HG02973 (cell line): Measurements from ENCODE around the gene CNR2.
"Not testable (repeated sequence)": the region's sequence is repeated elsewhere in the genome, so short reads cannot be mapped to it uniquely, and the experiment has no call there.

Experiments
- ATAC-seq: cut with Tn5 transposase; IDR thresholded peaks from one replicate; pipeline ENCODE4 v1.9.1; 2021; ENCODE audit warnings: moderate library complexity; ENCODE audit not compliant: unreplicated experiment

Gene CNR2

DNA sequence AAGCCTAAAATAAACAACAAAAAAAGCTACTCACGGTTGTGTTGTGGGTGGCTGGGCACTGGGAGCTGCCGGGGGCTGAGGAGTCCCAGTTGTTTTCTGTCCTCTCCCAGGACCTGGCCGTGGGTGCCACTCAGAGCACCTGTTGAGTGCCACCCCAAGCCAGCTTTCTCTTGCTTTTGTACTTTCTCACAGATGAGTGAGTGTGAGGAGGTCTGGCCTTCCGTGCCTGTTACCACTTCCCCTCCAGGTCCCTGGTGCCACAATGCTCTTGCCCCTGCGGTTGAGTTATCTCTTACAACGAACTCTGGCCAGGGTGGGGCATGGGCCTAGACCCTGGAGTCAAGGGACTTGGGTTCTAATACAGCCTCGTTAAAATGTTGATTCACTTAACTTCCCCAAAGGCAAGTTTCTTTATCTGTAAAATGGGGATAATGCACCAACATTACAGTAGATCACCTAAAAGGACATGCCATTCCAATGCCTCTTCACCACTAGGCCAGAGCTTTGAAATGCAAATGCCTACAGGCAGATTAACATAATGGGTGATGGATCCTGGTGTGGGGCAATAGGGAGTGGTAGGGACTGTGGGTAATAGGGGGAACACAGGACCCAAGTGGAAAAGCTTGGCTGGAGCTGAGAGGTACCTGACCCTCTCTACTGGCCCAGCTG, at the start of gene CNR2:
Gene CNR2 (minus strand): TSS at position 151 of the 669 bp plus-strand sequence. CDS start 37,745 bp downstream, outside the sequence.
- ATAC-seq, result no peak

DNA sequence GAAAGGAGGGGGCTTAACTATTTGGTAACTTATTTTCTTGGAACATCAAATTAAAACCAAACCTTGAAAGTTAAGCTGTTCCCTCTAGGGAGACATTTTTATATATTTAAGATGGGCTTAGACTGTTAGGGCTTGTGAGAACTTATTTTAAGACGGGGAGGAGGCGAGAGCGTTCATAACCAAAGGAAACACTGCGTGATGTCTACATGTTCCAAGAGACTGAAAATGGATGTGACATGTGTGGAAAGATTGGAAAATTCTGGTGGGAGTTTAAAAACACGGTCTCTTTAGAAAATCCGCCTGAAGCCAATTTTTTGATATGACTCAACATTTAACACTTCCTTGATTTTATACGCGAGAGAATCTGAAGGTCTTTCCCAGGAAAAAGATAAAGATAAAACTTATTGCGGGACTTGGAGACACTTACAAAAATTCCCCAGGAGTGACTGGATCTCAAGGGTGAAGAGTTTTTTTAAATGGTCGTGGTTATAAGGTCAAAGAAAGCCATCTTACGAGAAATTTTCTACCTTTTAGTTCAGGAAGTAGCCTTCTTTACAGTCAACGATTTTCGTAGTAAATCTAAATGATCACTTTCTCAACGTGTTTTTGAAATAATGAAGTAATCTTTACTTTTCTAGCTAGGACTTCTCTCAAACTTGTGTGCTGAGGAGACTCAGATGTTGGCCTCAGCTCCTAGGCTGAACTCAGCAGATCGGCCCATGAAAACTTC, 47.3 kb upstream of the CNR2 start:
- no peak for ATAC-seq

- ATAC-seq, result peak; percentile 73
Measured at GRCh38 chr1:23959461-23960290, 46.5 kb upstream of the CNR2 start, which contains the start of gene PNRC2. Gene PNRC2 (plus strand): TSS chr1:23959828. CDS start chr1:23961458, 1,630 bp downstream.

DNA sequence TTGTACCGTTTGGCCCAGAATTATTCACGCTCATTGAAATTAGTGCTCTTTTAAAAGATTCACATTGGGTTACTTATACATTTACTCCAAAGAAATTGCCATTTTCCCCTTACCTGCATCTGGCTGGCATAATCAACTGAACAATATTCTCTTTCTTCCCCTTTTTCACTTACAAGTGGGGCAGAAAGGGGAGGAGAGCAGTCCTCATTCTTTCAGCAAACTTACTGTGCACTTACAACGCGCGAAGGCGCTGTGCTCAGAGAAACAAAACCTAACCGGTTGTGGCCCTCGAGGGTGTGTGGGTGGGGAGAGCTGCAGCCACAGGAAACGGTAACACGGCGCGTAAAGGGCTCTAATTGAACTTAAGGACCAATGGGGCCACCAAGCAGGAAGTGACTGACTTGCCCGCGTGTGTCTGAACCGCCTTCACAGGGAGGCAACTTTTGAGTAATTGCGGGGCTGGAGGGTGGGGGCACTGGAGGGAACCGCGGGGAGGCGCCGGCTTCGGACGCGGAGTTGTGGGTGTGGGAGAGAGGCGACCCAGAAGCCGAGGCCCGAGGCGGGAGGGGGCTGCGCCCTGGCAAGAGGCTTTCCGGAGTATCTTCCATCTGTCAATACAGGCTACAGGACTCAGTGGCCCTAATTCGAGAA, 45.8 kb upstream of the CNR2 start:
- ATAC-seq, result peak; percentile 68

DNA sequence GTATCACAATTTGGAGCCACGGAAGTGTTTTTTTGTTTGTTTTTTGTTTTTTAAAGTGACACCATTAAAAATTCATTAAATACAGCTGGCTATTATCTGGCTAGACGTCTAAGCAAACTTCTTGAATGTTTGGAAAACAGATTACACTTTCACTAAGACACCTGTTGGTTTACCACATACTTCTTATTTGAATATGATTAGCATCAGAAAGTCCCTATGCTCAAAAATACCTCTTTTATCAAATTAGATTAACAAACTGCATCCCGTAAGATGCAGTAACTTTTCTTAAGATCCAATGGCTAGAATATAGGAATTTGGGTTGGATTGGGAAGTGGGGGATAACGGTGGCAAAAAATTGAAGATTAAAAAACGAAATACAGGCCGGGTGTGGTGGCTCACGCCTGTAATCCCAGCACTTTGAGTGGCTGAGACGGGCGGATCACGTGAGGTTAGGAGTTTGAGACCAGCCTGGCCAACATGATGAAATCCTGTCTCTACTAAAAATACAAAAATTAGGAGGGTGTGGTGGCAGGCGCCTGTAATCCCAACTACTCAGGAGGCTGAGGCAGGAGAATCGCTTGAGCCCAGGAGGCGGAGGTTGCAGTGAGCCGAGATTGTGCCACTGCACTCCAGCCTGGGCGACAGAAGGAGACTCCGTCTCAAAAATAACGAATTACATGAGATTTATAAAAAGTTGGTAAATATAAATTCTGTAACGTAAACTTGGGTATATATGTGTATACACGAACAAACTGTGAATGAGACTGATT, 45.1 kb upstream of the CNR2 start:
- not testable (repeated sequence) for ATAC-seq

DNA sequence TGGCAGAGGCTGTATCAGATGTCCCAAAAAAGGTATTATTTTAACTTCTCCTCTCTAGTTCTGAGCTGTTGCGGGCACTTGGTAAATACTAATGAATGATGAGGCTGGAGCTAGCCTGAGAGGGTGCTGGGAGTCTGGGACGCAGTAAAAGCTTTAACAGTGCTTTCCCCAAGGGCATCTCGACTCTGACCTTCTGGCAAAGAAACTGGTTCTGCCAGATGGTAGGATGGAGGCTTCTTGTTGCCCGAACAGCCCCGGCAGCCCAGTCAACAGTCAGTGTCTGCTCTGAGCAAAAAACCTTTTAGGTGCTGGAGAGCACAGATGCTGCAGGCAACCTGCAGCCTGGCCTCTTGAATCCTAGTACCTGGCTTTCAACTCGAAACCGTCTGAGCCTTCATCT, 43.9 kb upstream of the CNR2 start:
- no peak for ATAC-seq

GRCh38 chr1:23953020-23953419, 39.9 kb upstream of the CNR2 start:
- no peak for ATAC-seq

DNA sequence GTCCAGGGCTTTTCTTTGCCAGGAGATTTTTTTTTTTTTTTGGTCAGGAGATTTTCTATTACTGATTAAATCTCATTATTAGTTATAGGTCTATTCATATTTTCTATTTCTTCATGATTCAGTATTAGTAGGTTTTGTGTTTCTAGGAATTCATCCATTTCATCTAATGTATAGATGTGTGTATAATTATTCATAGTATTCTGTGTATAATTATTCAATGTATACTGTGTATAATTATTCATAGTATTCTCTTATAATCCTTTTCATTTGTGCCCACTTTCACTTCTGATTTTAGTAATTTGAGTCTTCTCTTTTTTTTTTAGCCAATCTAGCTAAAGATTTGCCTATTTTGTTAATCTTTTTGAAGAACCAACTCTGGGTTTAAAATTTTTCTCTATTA, 34.2 kb upstream of the CNR2 start:
- no peak for ATAC-seq

DNA sequence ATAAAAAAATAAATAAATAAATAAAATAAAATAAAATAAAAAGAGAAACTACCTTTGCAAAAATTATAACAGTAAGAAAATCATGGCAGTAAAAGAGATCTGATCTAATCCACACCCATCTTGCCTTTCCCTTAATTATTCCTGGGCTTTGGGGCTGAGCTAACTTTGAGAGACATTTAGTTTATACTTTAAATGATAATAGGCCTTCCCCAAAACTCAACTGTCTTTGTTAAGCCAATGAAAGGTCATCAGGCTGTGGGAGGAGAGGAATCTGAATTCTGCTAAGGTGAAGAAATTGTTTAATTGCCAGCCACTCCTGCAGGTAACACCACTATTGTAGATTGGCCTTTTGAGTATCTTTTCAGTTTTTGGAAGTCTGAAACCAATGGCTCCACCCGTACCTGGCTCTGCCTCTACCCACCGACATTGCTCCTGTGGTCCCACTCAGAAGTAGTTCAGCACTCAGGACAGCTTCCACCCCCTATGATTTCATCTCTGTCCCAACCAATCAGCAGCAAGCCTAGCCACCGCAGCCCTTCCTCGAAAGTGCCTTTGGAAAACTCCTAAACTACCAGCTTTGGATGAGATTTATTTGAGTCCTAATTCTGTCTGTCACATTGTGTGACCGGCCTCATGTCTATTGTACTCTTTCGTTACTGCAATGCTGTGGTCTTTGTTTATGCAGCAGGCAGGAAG, 23.5 kb upstream of the CNR2 start:
- no peak for ATAC-seq

GRCh38 chr1:23931491-23931880, 18.3 kb upstream of the CNR2 start:
- no peak for ATAC-seq

GRCh38 chr1:23930861-23931490, 17.8 kb upstream of the CNR2 start:
- ATAC-seq, result no peak

DNA sequence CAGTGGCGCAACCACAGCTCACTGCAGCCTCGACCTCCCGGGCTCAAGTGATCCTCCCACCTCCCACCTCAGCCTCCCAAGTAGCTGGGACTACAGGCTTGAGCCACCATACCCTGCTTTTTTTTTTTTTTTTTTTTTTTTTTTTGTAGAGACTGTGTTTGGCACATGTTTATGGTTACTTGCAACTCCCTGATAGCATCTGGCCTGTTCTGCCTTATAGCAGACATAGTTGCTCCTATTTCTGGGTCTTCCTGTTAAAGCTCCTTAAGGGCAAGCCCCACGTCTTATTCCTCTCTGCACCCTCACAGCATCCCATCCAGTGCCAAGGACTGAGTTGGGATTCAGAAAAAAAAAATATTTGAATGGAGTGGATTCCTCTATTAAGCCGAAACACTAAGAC, 17.1 kb upstream of the CNR2 start:
- ATAC-seq, result no peak

DNA sequence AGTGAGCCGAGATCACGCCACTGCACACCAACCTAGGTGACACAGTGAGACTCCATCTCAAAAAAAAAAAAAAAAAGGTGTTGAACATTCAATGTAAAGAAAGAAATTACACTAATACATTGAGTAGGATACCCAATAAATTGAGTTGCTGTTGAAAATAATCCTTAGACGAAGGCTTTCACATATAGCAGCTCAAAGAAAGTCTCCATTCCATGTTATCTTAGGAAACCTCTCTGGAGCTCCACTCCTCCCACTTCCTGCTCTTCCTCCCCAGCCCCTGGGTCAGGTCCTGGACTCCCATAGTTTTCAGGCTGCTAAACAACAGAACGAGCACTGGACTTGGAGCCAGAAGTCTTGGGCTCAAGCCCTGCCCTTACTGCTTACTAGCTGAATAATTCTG, 15.6 kb upstream of the CNR2 start:
- ATAC-seq, result no peak

- no peak for ATAC-seq
Measured at GRCh38 chr1:23927097-23927496, 13.9 kb upstream of the CNR2 start.

DNA sequence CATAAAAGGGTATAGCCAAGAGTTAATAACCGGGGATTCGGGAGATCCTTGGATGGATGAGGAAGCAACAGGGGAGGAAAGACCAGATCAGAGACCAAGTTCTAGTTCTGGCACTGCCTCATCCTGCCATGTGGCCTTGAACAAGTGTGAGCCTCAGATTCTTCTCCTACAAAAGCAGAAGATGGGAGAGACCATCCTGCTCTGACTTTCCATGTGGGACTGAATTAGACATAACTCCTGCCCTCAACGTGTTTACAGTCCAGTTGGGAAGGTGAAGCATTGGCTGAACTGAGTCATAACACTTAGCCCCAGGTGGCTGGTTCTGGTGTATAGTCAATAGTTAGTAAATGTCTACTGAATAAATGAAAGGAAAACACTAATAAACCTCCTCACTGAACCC, 12.1 kb upstream of the CNR2 start:
- no peak for ATAC-seq

DNA sequence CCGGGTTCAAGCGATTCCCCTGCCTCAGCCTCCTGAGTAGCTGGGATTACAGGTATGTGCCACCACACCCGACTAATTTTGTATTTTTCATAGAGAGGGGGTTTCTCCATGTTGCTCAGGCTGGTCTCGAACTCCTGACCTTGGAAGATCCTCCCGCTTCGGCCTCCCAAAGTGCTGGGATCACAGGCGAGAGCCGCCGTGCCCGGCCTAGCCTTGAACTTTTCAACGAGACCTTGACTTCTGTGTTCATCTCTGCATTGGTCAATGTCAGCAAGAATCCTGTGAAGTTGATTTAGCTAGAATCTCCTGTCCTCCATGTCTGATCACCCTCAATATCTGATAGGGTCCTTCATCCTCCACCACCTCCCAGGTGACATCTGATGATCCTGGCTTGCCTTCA, 11.4 kb upstream of the CNR2 start:
- no peak for ATAC-seq

DNA sequence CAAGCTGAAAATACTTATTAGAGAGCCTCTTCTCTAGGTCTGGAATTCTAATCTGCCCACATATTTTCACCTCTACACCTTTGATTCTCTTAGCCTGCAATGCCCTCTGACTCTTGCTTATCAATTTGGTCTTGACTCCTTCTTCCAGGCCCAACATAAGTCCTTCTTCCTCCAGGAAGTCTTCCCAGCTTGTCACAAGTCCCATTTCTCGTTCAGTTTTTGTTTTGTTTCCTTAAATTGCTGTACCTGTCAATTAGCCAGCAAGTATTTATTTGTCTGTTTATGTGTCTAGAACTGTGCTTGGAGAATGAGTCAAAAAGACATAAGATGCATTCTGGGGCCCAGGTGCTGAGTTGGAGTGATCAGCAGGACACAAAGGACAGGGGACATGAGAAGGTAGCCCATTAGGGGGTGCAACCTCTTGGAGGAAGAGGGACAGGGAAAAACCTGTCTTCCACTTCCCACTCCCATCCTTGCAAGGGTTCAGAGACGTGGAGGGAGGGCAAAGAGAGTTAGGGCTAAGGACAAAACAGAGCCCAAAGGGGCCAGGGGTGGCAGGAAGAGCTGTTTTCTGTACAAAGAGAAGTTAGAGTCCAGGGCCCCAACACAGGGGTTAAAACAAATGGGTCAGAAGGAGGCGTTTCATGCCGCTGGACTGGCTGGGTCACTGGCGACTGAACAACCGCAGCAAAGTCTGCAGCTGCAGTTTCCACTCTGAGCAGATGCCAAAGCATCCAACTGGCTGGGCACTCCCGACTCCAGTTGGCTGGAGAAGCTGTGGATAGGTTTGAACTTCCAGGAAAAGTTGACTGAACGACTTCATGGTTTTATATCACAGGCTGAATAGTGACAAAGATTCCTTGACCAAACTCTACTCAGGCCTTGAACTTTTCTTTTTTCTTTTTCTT, 10.7 kb upstream of the CNR2 start:
- no peak for ATAC-seq

GRCh38 chr1:23922321-23922943, 9.3 kb upstream of the CNR2 start:
- no peak for ATAC-seq
